Activated CD4-positive, CD25-positive, alpha-beta regulatory T cell treated with anti-CD3 and anti-CD28 coated beads, Interleukin-2, amount 50 U/mL, for 16 hours (primary cell): ENCODE measurements around the gene CXCR4.
"Not testable (repeated sequence)": the region's sequence is repeated elsewhere in the genome, so short reads cannot be mapped to it uniquely, and the experiment has no call there.

Source experiments
- DNase-seq: peaks from one replicate; pipeline ENCODE4 v3.0.0-alpha.2; 2020; ENCODE audit warnings: low read depth, low spot score

Gene CXCR4

GRCh38 chr2:136077107-136077506 lies 40.8 kb downstream of the CXCR4 start:
- DNase-seq = no peak

GRCh38 chr2:136075476-136075875 lies 42.5 kb downstream of the CXCR4 start:
- no peak for DNase-seq

GRCh38 chr2:136072621-136073020 lies 45.3 kb downstream of the CXCR4 start:
- no peak for DNase-seq

GRCh38 chr2:136071887-136072286 lies 46.1 kb downstream of the CXCR4 start:
- DNase-seq = not testable (repeated sequence)

GRCh38 chr2:136070913-136071312 lies 47.0 kb downstream of the CXCR4 start:
- DNase-seq = no peak

- DNase-seq = no peak
These were observed 48.2 kb downstream of the CXCR4 start for GRCh38 chr2:136069773-136070172.

- DNase-seq = no peak
These were observed 49.2 kb downstream of the CXCR4 start for GRCh38 chr2:136068581-136069227.

- no peak for DNase-seq
These were observed 49.9 kb downstream of the CXCR4 start for GRCh38 chr2:136067897-136068580.

GRCh38 chr2:136067459-136067858 lies 50.5 kb downstream of the CXCR4 start:
- no peak for DNase-seq

- DNase-seq = no peak
These were observed 52.0 kb downstream of the CXCR4 start for GRCh38 chr2:136065907-136066306.

- no peak for DNase-seq
These were observed 52.6 kb downstream of the CXCR4 start for GRCh38 chr2:136065384-136065783.
